Left ventricle myocardium inferior (tissue), 1 donor: ENCODE results near the gene ZNRF1. TPM values are rescaled to one million over a fixed set of nuclear protein-coding genes. Genes with fewer than 3 reads are reported as not detected.

Experiments
- DNase-seq: peaks from one replicate; pipeline ENCODE4 v3.0.0-alpha.2; 2020
- H3K27ac ChIP-seq: fragments of 200-600 bp; replicated peaks from 2 replicates; pipeline ENCODE4 v1.8.0; 2021
- H3K27me3 ChIP-seq: fragments of 200-600 bp; 2 replicates; pipeline ENCODE4 v1.8.0; 2021; ENCODE audit warnings: low read depth
- H3K36me3 ChIP-seq: fragments of 200-600 bp; 2 replicates; pipeline ENCODE4 v1.8.0; 2021
- H3K4me1 ChIP-seq: fragments of 200-600 bp; 2 replicates; pipeline ENCODE4 v1.8.0; 2021
- H3K4me3 ChIP-seq: fragments of 200-600 bp; 2 replicates; pipeline ENCODE4 v1.8.0; 2021; ENCODE audit warnings: mild to moderate bottlenecking, moderate library complexity
- H3K9me3 ChIP-seq: fragments of 200-600 bp; replicated peaks from 2 replicates; pipeline ENCODE4 v1.8.0; 2021
- intact Hi-C: fragments of 100-400 bp; cut with micrococcal nuclease; formaldehyde crosslinking; loops from one replicate; pipeline ENCODE4 v1.11.0; 2022
- total RNA-seq: library from RNA; stranded (reverse); fragmentation: NEBNext Ultra II Directional; extraction: Animal tissue kit (Norgen Biotek cat#: 25700); gene quantifications from one replicate; pipeline ENCODE4 v1.2.1, GENCODE V29; 2021
- TF ChIP-seq, protein P1 (sequence below): fragments of 200-600 bp; IDR thresholded peaks from 2 replicates; pipeline ENCODE4 v1.8.0; 2021; ENCODE audit warnings: antibody characterized with exemption, mild to moderate bottlenecking, borderline replicate concordance
- donor health status: DM: no; HTN: yes; CAD: no; lungs with severe emphysema.

Gene ZNRF1
- total RNA-seq, 1 donor from 2014 or later, result 22.3 TPM

DNA sequence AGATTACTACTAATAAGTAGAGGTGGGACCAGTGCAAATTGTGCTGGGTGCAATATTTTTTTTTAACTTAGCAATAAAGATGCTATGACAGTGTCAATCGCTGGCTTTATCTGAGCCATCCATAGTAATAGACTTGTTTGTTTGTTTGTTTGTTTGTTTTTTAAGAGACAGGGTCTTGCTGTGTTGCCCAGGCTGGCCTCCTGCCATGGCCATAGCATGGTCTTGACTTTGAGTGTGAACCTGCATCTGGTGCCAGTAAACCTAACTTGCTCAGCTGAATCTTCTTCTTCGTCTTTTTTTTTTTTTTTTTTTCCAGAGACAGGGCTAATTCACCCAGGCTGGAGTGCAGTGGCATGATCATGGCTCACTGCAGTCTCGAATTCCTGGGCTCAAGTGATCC, 46.6 kb downstream of the ZNRF1 start:
- no peak for DNase-seq
- Histone ChIP-seq H3K27ac (peak overlapping the region; percentile 88), H3K4me3 (peak overlapping the region; percentile 27), H3K9me3 (no peaks in the 10 kb centered on the region), H3K27me3 (no peaks in the 10 kb centered on the region), H3K36me3 (no peaks in the 10 kb centered on the region), H3K4me1 (peaks cover 78% of the 10 kb centered on the region)
- intact Hi-C loops, result loop anchor here (10.0 kb wide), 1 partner anchor 59 kb away; no protein-coding TSS in a partner anchor
- TF ChIP-seq, protein P1, sequence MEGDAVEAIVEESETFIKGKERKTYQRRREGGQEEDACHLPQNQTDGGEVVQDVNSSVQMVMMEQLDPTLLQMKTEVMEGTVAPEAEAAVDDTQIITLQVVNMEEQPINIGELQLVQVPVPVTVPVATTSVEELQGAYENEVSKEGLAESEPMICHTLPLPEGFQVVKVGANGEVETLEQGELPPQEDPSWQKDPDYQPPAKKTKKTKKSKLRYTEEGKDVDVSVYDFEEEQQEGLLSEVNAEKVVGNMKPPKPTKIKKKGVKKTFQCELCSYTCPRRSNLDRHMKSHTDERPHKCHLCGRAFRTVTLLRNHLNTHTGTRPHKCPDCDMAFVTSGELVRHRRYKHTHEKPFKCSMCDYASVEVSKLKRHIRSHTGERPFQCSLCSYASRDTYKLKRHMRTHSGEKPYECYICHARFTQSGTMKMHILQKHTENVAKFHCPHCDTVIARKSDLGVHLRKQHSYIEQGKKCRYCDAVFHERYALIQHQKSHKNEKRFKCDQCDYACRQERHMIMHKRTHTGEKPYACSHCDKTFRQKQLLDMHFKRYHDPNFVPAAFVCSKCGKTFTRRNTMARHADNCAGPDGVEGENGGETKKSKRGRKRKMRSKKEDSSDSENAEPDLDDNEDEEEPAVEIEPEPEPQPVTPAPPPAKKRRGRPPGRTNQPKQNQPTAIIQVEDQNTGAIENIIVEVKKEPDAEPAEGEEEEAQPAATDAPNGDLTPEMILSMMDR, result no peak

DNA sequence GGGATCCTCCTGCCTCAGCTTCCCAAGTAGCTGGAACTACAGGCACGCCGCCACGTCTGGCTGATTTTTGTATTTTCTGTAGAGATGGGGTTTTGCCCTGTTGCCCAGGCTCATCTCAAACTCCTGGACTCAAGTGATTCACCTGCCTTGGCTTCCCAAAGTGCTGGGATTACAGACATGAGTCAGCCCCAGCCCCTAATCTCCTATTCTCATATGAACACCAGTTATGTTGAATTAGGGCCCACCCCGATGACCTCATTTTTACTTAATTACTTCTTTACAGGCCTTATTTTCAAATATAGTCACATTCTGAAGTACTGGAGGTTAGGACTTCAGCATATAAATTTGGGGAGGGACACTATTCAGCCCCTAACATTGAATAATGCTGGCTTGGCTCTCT, 49.2 kb downstream of the ZNRF1 start:
- H3K4me1 ChIP-seq, result peaks cover 76% of the 10 kb centered on the region
- no peaks in the 10 kb centered on the region for H3K36me3 ChIP-seq
- H3K4me3 ChIP-seq, result no peak overlapping the region
- H3K9me3 ChIP-seq, result no peaks in the 10 kb centered on the region
- H3K27ac ChIP-seq, result peak overlapping the region; percentile 88
- TF ChIP-seq, protein P1, result no peak
- intact Hi-C loops, result loop anchor here (10.0 kb wide), 1 partner anchor 57 kb away; no protein-coding TSS in a partner anchor
- DNase-seq, result no peak
- H3K27me3 ChIP-seq, result no peaks in the 10 kb centered on the region

DNA sequence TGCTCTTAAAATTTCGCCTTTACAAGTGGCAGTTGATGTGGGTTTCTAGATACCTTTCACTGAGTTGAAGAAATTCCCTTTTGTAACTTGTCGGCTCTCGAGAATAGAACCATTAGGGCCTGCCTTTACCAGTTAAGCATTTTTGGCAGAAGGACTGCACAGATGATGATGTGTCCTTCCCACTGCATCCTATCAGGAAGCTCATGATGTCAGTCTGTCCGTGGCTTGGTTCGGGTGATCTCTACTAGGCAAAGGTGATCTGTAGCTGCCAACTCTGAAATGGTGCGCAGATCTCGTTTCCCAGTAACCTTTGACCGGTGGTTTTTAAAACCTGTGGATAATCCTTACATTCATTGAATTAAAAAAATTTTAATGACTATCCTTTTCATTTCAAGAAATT, 49.7 kb downstream of the ZNRF1 start:
- Histone ChIP-seq H3K4me3 (no peak overlapping the region), H3K9me3 (no peaks in the 10 kb centered on the region), H3K36me3 (no peaks in the 10 kb centered on the region), H3K27ac (peak overlapping the region; percentile 88), H3K4me1 (peaks cover 76% of the 10 kb centered on the region), H3K27me3 (no peaks in the 10 kb centered on the region)
- TF ChIP-seq, protein P1, result no peak
- intact Hi-C loops, result loop anchor here (10.0 kb wide), 1 partner anchor 56 kb away; no protein-coding TSS in a partner anchor
- DNase-seq, result no peak

DNA sequence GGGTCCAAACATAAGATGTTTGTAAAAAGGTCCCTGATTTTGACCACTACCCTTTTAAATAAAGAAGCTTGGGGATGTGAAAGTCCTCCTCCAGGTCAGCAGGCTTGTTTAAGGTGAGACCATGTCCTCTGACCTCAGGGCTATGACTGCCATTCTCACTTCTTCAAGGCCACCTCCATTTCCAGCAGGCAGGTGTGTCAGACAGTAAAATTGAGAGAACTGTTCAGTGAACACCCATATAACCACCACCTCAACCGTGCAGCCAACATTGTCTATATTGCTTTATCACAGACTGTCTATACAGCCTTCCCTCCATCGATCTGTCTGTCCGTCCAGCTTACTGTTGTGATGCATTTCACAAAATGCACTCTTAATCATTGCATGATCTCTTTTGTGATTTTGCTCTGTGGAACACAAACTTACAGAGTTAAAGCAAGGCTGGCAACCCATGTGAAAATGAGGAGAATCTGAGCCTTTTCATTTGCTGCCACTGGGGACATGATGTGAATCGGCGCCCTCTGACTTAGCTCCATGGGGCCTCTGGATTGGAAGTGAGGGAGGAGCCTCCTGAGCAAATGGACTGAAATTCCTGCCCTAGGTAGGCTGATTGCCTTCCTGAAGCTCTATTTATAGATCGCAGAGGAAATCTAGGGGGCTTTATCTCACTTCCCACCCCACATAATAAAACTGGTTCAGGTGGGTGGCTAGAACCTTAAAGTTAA, 53.8 kb downstream of the ZNRF1 start:
- no peak overlapping the region for H3K4me3 ChIP-seq
- TF ChIP-seq, protein P1, result no peak
- H3K27me3 ChIP-seq, result no peaks in the 10 kb centered on the region
- H3K36me3 ChIP-seq, result no peaks in the 10 kb centered on the region
- peak overlapping the region; percentile 0 for H3K27ac ChIP-seq
- no peaks in the 10 kb centered on the region for H3K9me3 ChIP-seq
- DNase-seq, result no peak
- peaks cover 66% of the 10 kb centered on the region for H3K4me1 ChIP-seq
- intact Hi-C loops, result no loop called here

DNA sequence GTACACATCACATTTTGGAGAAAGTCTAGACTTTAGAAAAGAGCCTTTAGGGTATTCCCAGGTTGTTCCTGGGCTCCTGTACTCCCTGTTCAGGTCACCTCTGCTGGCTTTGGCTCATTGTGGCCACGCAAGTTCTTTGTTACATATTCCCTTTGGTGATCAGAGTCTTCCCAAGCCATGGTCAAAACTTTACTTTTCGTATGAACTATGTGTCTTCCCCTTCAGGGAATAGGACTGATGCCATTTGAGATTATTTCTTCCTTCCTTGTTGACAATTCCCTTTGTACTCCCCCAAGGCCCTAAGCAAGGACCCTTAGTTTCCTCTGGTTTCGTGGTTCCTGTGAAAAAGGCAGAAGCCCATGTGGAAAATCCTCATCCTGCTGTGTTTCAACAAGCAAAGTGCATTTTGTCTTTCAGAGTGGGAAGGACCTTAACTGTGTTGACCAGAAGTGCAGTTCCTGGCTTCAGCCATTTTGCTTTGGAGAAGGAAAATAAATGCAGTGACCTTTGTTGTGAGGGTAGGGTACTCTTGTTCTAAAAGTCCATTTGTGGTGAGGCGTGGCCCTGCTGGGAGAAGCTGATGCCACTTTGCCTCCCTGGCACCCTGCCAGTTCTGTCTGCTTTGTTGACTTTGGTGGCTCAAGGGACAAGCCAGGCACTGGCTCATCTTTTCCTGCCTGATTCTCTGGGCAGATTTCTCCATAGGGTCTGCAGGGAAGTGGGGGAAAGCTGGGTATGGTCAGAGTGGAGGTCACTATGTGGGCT, 55.1 kb downstream of the ZNRF1 start:
- H3K27me3 ChIP-seq, result no peaks in the 10 kb centered on the region
- intact Hi-C loops, result no loop called here
- TF ChIP-seq, protein P1, result no peak
- H3K36me3 ChIP-seq, result no peaks in the 10 kb centered on the region
- peak; percentile 70 for DNase-seq
- no peaks in the 10 kb centered on the region for H3K9me3 ChIP-seq
- peak overlapping the region; percentile 71 for H3K27ac ChIP-seq
- H3K4me3 ChIP-seq, result no peak overlapping the region
- H3K4me1 ChIP-seq, result peaks cover 55% of the 10 kb centered on the region
